ENCODE measurements around the gene FBXO42. TPM values are rescaled to one million over a fixed set of nuclear protein-coding genes. Genes with fewer than 3 reads are reported as not detected.

The FBXO42 gene
- total RNA-seq, 2 experiments from 2014 or later = 14.3 to 14.9 TPM

- H3K36me3 Mint-ChIP-seq (ENCODE audit: low read depth) = peaks cover 7% of the 10 kb centered on the region
- peaks cover 13% of the 10 kb centered on the region for H3K4me1 ChIP-seq (ENCODE audit: insufficient read depth, low read length)
- ChIA-PET CTCF (interaction anchor here (3.3 kb wide), 1 partner anchor 164 kb away, joined by 16 read pairs; no protein-coding TSS in a partner anchor), POLR2A (no interaction called here)
- H3K27ac Mint-ChIP-seq = no peak overlapping the region
- peaks cover 9% of the 10 kb centered on the region for H3K4me1 Mint-ChIP-seq (ENCODE audit: low read depth)
- no peak overlapping the region for H3K4me3 ChIP-seq (ENCODE audit: low read length)
- ATAC-seq (ENCODE audit: poor library complexity) = no peak
- DNase-seq = no peak
- intact Hi-C loops (cut with DNase I, micrococcal nuclease) = no loop called here
- H3K9me3 ChIP-seq (ENCODE audit: control insufficient read depth in 1 of 2, insufficient read depth in 1 of 2, low read length in 2 of 2) = no peaks in the 10 kb centered on the region
- no peaks in the 10 kb centered on the region for H3K27me3 Mint-ChIP-seq
- H3K27ac ChIP-seq (ENCODE audit: low read depth in 1 of 2, low read length in 2 of 2) = no peak overlapping the region
- no peak for TF ChIP-seq CTCF (IDR thresholded peaks at IDR 0.05)
- H3K9me3 Mint-ChIP-seq = no peaks in the 10 kb centered on the region
- H3K4me3 Mint-ChIP-seq = no peak overlapping the region
- peaks cover 7% of the 10 kb centered on the region for H3K36me3 ChIP-seq (ENCODE audit: insufficient read depth, low read length)
- H3K27me3 ChIP-seq (ENCODE audit: control insufficient read depth in 1 of 2, insufficient read depth in 2 of 2, low read length in 2 of 2) = no peaks in the 10 kb centered on the region
Measured at GRCh38 chr1:16242556-16243214, 109.6 kb downstream of the FBXO42 start.

- Mint-ChIP-seq H3K9me3 (no peaks in the 10 kb centered on the region), H3K27ac (no peak overlapping the region), H3K4me3 (no peak overlapping the region), H3K4me1 (ENCODE audit: low read depth) (peaks cover 19% of the 10 kb centered on the region), H3K27me3 (no peaks in the 10 kb centered on the region), H3K36me3 (ENCODE audit: low read depth) (peaks cover 2% of the 10 kb centered on the region)
- ATAC-seq (ENCODE audit: poor library complexity) (no peak), DNase-seq (no peak)
- Histone ChIP-seq H3K36me3 (ENCODE audit: insufficient read depth, low read length) (no peaks in the 10 kb centered on the region), H3K27ac (ENCODE audit: low read depth in 1 of 2, low read length in 2 of 2) (no peak overlapping the region), H3K9me3 (ENCODE audit: control insufficient read depth in 1 of 2, insufficient read depth in 1 of 2, low read length in 2 of 2) (no peaks in the 10 kb centered on the region), H3K4me1 (ENCODE audit: insufficient read depth, low read length) (peaks cover 25% of the 10 kb centered on the region), H3K4me3 (ENCODE audit: low read length) (no peak overlapping the region), H3K27me3 (ENCODE audit: control insufficient read depth in 1 of 2, insufficient read depth in 2 of 2, low read length in 2 of 2) (no peaks in the 10 kb centered on the region)
- intact Hi-C loops (cut with DNase I, micrococcal nuclease) = no loop called here
- CTCF ChIA-PET = no interaction called here
- TF ChIP-seq CTCF (IDR thresholded peaks at IDR 0.05) = no peak
- POLR2A ChIA-PET = no interaction called here
Measured at GRCh38 chr1:16241221-16241708, 111.0 kb downstream of the FBXO42 start.

- intact Hi-C loops (cut with DNase I, micrococcal nuclease) = loop anchor here (5.0 to 10.0 kb wide), 2 partner anchors 125 to 718 kb away; partner anchors contain the start of genes CASP9 (in 1 of the 2) and SZRD1 (in 1 of the 2)
Measured at GRCh38 chr1:16239972-16240491, 112.2 kb downstream of the FBXO42 start.

More at GRCh38 chr1:16239972-16240491, 112.2 kb downstream of the FBXO42 start:
- H3K36me3 Mint-ChIP-seq (ENCODE audit: low read depth) = peaks cover 5% of the 10 kb centered on the region
- H3K36me3 ChIP-seq (ENCODE audit: insufficient read depth, low read length) = no peaks in the 10 kb centered on the region
- TF ChIP-seq CTCF (IDR thresholded peaks at IDR 0.05) = no peak
- no peaks in the 10 kb centered on the region for H3K27me3 ChIP-seq (ENCODE audit: control insufficient read depth in 1 of 2, insufficient read depth in 2 of 2, low read length in 2 of 2)
- DNase-seq (no peak), ATAC-seq (ENCODE audit: poor library complexity) (no peak)
- H3K4me3 Mint-ChIP-seq = peak overlapping the region; percentile 20
- no peak overlapping the region for H3K4me3 ChIP-seq (ENCODE audit: low read length)
- no peak overlapping the region for H3K27ac ChIP-seq (ENCODE audit: low read depth in 1 of 2, low read length in 2 of 2)
- H3K27ac Mint-ChIP-seq = no peak overlapping the region
- no peaks in the 10 kb centered on the region for H3K9me3 ChIP-seq (ENCODE audit: control insufficient read depth in 1 of 2, insufficient read depth in 1 of 2, low read length in 2 of 2)
- H3K4me1 ChIP-seq (ENCODE audit: insufficient read depth, low read length) = peaks cover 30% of the 10 kb centered on the region
- ChIA-PET POLR2A (no interaction called here), CTCF (no interaction called here)
- no peaks in the 10 kb centered on the region for H3K27me3 Mint-ChIP-seq
- no peaks in the 10 kb centered on the region for H3K9me3 Mint-ChIP-seq
- peaks cover 26% of the 10 kb centered on the region for H3K4me1 Mint-ChIP-seq (ENCODE audit: low read depth)

Data from CD4-positive, alpha-beta T cell (primary cell).